GM18499 (cell line): ENCODE results near the gene CNIH2.
"Not testable (repeated sequence)": the region's sequence is repeated elsewhere in the genome, so short reads cannot be mapped to it uniquely, and the experiment has no call there.

Experiments used
- ATAC-seq: cut with Tn5 transposase; IDR thresholded peaks from one replicate; pipeline ENCODE4 v1.9.1; 2021; ENCODE audit warnings: moderate number of reproducible peaks; ENCODE audit not compliant: insufficient read depth, unreplicated experiment

CNIH2 gene

DNA sequence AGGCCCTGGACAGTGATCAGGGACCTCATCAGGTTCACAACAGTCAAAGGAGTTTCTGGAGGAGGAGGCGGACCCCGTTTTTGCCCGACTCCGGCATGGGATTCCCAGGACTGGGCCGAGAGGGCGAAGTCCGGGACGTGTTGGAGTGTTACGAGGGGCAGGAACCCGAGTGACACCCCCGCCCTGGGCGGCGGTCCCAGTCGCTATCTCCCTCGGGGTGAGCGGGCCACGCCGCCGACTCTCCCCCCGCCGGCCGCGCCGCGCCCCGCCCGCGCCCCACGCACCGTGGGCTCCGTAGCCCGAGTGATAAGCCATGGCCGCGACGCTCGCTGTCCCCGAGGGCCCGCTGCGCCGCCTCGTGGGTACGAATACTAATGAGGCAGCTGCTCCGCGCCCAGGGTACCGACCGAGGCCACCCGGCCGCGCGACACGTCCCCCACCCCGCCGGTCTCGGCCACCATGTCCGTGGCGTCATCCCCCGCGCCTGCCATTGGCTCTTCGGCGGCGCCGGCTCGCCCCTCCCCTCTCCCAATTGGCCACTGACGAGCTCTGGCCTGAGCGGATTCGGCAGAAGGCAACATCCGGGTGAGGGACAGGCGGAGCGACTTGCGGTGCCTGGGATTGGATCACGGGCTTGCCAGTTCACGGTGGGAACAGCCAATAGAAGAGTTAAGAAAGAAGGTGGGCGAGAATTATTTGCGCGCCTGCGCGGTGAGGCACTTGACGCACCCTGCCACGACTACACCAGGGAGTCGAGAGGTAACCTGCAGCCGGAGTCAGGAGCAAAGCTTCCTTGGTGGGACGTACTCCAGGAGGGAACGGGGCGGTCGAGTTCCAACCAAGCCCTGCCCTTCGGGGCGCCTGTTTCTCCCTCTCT is 10.9 kb downstream of the CNIH2 start, which contains the start of gene YIF1A:
TSS of gene YIF1A (minus strand) at position 473 of the 877 bp plus-strand sequence. CDS start at position 315, 158 bp downstream.
- ATAC-seq = peak; percentile 73

DNA sequence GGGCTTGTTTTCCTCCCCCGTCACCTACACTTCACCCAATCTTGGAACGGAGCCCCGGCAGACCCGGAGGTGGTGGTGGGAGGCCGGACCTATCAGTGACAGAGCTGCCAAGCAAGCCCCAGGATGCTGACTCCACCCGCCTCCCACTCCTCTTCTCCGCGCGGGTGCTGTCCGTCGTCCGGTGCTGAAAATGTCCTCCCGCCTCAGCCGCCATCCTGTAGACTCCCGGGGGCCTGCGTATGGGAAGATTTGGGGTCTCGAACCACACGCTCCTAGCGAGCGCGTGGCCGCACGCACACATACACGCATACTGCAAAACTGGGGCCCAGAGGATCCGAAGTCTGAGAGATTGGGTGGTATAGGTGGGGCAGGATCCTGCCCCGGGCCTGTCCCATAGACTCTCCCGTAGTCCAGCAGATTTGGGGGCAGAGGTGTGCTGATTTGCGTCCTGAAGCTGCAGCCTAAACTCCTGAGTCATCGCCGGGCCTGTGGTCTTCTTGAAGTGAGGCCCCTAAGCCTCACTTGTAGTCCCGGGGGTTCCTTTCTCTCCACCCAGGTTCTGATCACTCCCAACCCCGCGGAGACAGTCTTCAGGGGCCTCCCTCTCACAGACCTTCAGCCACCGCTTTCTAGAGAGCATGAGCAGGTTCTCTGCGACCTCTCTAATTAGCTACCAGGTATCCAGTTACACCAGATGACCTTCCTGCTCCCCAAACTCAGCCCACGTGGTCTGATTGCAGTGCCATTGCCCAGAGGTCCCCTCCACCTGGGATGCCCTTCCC is 11.8 kb downstream of the CNIH2 start:
- ATAC-seq = peak; percentile 13

DNA sequence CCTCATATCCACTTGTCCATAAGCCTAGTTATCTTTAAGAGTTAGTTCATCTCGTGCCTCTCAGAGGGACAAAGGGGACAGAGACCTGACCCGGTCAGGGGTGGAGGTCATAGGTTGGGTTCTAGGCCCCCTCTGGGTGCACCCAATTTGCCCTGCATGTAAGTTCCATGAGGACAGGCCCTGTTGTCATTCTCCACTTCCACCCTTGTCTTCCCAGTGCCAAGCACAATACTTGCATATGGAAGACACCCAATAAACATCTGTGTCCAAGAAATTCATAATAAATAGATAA is 12.3 kb downstream of the CNIH2 start:
- ATAC-seq = no peak

DNA sequence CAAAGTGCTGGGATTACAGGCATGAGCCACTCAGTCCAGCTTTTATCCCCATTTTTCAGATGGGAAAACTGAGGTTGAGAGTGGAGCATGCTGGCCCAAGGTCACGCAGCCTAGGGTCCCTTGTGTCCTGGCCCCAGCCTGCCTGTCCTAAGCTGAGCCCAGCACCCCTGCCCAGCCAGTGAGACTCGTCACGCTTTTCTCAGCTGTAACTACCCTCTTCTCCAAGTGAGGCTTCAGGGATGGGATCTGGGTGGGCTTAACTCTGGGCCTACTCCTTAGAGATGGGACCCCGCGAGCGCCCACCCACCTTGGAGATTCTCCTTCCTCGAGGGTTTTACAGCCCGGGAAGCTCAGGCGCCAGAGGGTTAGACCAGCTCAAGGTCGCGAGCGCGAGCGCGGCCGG is 13.3 kb downstream of the CNIH2 start:
- ATAC-seq = no peak

DNA sequence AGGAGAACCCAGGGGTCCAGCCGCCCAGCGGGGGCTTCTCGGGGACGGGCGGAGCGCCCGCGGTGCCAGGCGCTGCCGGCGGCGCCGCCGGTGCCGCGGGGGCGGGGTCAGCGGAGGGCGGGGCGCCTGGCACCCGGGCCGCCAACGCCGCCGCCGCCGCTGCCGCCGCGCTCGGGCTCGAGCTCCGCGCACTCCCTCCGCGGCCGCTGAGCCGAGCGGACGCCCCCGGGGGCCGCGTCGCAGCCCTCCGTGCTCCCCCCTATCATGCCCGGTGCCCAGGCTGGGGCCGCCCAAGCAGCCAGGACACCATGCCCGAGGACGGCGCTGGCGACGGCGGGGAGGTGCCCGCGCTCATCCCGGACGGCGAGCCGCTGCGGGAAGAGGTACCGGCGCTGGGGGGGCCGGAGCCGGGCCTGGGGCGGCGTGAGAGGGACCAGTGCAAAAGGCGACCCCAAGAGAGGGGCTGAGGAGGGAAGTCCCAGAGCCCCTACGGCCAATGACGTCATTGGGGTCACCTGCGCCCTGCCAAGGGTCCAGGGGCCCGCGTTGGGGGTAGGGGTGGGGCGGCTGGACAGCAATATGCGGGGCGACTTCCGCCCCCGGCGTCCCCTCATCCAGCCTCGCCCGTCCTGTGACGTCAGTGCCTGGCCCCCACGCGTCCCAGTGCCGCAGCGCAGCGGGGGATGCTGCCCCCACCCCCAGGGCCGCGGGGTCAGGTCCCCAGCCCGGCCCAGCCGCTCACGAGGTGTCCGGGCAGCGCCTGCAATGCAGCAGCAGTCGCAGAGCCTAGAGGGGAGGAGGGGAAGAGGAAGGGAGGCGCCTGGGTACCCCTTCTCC is 13.9 kb downstream of the CNIH2 start, which contains the start of gene TMEM151A:
TSS of gene TMEM151A (plus strand) at position 189 of the 837 bp plus-strand sequence. CDS start at position 309, 120 bp downstream.
- ATAC-seq = no peak

DNA sequence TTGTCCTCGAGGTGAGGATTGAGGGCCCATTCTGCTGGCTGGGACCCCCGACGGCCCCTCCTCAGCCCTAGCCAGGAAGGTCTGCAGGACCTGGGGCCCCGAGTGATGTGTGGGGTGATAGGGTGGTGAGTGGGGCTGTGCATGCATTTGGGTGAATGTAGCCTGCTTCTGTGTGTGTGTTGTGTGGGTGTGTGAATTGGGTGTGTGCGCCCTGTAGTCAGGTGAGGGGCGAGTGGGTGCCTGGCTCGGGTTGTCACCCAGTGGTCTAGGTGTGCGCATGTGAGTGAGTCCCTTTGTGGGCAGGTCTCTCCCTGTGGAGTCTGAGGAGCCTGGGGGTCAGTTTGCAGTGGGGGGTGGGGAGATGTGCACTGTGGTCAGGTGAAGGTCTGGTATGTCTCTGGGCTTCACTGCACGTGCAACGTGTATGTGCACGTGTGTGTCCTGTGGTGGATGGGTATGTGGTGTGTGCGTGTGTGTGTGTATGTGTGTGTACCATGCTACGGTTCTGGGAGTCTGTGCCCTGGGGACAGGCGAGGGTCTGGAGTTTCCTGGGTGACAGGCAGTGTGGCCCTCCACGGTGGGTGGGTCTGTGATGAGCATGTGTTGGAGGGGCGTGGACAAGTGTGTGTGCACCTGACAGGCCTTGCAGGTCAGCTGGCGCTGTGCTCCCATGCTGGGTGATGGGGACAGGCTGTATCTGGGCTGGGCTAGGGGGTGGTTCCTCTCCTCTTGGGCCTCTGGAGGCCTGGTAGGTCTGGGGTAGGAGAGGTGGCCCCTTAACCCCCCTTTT is 14.8 kb downstream of the CNIH2 start:
- no peak for ATAC-seq

DNA sequence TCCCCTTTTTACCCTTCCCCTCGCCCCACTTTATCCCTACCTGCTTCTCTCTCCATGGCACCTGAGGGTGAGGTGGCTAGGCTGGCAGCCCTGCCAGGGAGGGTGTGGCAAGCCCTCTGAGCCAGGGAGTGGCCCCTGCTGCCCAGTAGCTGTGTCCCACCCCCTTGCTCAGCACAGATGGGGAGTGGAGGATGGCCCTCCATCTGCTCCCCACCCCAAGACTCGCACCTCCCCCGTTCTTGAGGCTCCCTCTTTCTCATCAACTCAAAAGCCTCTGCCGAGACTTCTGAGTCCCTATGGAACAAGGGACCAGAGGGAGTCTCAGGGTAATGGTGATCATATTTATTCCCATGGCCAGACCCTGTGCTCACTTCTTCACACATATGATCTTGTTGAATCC is 15.4 kb downstream of the CNIH2 start:
- ATAC-seq = no peak

DNA sequence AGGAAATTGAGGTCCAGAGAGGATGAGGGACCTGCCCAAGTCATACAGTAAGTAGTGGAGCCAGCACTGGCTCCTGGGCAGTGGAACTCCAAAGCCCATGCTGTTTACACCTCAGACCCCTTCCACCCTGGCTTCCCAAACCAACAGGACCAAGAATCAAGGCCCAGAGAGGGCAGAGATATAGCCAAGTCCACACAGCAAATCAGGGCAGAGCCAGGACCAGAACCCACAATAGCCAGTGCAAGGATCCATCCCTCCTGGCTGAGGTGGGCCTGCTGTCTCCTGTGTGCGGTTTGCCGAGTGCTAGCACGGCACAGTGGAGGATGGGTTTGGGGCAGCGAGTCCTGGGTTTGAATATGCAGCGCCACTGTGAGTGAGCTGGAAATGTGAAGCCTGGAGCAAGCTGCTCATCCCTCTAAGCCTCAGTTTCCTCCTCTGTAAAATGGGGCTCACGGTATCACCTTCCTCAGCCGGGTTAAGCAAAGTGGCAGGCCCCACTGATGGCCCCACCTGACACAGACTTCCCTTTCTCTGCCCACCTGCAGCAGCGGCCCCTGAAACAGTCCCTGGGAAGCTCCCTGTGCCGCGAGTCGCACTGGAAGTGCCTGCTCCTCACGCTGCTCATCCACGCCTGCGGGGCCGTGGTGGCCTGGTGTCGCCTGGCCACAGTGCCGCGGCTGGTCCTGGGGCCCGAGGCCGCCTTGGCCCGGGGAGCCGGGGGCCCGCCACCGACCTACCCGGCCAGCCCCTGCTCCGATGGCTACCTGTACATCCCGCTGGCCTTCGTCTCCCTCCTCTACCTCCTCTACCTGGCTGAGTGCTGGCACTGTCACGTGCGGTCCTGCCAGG is 16.0 kb downstream of the CNIH2 start:
- no peak for ATAC-seq

DNA sequence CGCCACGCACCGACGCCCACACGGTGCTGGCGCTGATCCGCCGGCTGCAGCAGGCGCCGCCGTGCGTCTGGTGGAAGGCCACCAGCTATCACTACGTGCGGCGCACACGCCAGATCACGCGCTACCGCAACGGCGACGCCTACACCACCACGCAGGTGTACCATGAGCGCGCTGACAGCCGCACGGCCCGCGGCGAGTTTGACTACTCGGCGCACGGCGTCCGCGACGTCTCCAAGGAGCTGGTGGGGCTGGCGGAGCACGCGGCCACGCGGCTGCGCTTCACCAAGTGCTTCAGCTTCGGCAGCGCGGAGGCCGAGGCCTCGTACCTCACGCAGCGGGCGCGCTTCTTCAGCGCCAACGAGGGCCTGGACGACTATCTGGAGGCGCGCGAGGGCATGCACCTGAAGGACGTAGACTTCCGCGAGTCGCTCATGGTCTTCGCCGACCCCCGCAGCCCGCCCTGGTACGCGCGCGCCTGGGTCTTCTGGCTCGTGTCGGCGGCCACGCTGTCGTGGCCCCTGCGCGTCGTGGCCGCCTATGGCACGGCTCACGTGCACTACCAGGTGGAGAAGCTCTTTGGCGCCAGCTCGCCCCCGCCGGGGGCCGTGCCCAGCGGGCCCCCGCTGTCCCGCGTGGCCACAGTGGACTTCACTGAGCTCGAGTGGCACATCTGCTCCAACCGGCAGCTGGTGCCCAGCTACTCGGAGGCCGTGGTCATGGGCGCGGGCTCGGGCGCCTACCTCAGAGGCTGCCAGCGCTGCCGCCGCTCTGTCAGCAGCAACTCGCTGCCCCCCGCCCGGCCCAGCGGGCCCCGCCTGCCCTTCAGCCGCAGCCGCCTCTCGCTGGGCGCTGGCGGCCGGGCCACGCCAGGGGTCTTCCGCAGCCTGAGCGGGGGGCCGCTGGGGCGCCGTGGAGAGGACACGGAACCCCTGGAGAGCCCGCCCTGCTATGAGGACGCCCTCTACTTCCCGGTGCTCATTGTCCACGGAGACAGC is 16.9 kb downstream of the CNIH2 start:
- no peak for ATAC-seq

DNA sequence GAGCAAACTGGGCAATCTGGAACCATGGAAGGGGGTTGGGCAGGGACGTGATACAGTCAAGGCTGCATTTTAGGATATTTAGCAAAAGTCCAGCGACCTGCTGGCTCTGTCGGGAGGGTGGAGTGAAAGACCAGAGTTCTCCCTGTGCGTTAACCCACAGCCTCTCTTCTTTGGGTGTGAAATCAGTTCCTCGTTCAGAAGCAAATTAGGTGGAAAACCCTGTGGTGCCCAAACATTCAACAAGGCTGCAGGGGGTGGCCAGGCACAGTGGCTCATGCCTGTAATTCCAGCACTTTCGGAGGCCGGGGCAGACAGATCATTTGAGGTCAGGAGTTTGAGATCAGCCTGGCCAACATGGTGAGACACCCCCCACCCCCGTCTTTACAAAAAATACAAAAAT is 19.6 kb downstream of the CNIH2 start:
- no peak for ATAC-seq

DNA sequence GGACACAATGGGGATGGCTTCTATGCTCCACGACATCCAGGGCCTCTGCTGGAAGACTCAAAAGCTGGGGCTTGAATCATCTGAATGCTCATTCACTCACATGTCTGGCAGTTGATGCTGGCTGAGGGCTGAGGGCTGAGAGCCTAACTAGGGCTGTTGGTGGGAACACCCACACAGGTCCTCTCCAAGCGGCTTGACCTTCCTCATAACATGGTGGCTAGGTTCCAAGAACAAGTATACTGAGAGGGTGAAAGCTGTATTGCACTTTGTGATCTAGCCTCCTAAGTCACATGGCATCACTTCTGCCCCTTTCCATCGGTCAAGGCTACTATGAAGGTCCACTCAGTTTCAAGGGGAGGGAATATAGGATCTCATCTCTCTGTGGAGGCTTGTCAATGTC is 21.2 kb downstream of the CNIH2 start:
- no peak for ATAC-seq

DNA sequence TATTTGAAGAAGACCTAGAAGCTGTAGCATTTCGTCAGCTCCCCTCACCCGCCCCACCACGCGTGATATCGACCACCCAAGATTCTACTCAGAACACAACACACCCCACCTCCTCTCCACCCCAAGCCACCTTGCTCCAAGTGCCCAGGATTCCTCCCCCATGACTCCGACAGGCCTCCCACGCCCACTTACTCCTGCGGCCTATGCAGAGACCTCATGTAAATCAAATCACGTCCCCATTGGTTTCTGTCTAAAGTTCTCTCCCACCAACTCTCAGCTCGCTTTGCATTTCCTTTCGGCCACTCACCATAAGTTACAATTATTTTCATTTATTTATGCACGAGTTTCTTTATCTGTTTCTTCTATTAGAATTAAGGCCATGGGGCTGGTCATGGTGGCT is 24.7 kb downstream of the CNIH2 start:
- no peak for ATAC-seq

DNA sequence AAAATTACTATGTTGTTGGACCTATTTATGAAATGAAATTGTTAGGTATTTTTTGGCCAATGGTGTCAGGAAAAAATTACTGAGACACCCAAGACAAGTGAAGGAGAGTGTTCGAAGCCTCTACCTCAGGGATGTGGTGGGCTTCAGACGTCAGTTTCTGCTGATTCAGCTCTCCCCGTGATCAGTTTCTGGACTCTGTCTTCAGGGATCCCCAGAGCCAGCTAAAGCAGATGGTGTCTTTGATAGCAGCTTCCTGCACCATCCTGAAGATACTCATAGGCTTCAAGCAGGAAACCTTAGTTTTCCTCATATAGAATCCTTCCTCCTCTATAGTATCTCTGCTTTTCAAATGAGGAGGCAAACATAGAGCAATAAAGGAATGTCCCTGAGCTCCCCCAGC is 31.5 kb downstream of the CNIH2 start:
- ATAC-seq = no peak

DNA sequence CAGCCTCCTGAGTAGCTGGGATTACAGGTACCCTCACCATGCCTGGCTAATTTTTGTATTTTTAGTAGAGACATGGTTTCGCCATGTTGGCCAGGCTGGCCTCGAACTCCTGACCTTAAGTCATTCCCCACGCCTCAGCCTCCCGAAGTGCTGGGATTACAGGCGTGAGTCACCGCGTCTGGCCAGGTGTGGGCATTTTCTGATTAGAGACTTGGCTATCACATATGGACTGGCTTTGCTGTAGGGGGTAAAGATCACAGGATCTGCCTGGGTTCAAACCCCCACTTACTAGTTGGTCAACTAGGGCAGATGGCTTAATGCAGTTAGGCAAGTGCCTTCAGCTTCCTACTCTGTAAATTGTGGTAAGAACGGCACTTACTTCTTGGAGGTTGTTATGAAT is 32.3 kb downstream of the CNIH2 start:
- no peak for ATAC-seq

DNA sequence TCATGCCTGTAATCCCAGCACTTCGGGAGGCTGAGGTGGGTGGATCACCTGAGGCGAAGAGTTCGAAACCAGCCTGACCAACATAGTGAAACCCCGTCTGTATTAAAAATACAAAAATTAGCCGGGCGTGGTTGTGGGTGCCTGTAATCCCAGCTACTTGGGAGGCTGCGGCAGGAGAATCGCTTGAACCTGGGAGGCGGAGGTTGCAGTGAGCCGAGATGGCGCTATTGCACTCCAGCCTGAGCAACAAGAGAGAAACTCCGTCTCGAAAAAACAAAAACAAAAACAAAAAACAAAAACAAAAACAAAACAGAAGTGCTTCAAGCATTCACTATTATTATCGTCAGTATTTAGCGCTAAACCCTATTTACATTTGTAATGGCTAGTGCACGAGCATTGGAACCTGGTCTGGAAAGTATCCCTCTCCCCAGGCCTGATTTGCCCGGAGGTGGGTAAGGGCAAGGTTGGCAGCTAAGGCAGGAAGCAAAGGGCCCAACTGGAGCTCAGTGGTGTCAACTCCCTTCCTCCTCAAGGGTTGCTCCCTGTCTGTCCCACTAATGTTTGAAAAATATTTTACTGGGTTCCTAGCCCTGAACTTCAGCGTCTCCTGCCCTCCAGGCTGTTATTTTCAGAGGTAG is 32.9 kb downstream of the CNIH2 start:
- not testable (repeated sequence) for ATAC-seq

DNA sequence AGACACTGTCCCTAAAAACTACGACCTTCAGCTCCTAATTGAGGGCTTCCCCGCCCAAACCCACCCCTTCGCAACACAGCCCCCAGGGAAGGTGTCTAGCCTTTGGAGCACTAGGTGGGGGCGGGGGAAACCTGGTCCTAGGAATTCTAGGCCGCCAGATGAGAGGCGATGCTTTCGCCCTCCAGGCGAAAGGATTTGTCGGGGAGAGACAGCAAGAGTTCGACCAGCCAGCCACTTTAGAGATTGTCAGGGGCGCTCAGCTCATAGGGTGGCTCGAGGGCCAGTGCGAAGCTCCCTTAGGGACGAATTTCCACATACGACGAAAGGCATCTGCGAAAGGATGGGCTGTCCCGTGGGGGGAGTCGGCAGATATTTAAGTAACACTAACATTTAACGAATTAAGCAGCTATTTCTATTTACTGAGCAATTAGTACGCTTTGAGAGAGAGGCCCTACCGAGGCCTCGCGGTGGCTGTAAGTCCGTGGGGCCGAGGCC is 33.5 kb downstream of the CNIH2 start:
- no peak for ATAC-seq

DNA sequence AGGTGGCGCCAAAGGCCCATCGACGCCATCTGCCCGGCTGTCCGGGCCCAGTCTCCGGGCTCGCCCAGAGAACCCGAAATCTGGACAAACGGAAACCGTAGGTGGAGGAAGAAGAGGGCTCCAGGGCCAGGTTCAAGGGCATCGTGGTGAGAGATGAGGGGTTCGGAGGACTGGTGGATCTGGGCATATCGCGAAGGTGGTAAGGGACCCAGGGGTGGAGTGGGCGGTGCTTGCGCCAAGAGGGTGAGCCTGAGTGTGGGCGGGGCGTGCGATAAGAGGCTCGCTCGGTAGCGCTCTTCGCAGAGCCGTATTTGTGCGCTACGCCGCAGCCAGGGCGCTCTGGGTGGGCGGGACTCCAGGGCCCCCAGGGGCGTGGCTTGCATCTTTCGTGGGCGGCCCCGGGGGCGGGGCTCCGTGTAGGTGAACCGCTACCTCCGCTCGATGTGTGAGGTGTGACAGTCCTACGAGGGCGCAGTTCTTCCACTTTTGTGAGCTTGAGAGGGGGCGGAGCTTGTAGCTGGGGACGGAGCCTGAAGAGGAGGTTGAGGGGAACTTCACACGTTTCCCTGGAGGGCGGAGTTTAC is 34.1 kb downstream of the CNIH2 start:
- ATAC-seq = no peak
